GM12878 (cell line): ENCODE results near the gene MB21D2. TPM values are rescaled to one million over a fixed set of nuclear protein-coding genes. Genes with fewer than 3 reads are reported as not detected.

Source experiments
- FOS ChIP-seq: IDR thresholded peaks from 3 replicates; pipeline ENCODE4 v1.6.1; 2011; ENCODE audit warnings: borderline replicate concordance; ENCODE audit not compliant: insufficient read length; ENCODE audit errors: extremely low read depth
- POLR2A ChIP-seq: IDR thresholded peaks from 2 replicates; pipeline ENCODE4 v1.6.1; 2011; ENCODE audit warnings: low read depth, mild to moderate bottlenecking, low read length
- SMC3 ChIP-seq: IDR thresholded peaks from 2 replicates; pipeline ENCODE4 v1.6.1; 2011; ENCODE audit warnings: low read length, improper control_type of control experiment, borderline replicate concordance
- SPI1 ChIP-seq: IDR thresholded peaks from 2 replicates; pipeline ENCODE4 v1.6.1; 2011; ENCODE audit warnings: low read depth, mild to moderate bottlenecking, low read length, moderate library complexity, borderline replicate concordance; ENCODE audit not compliant: insufficient read depth
- ZNF384 ChIP-seq: IDR thresholded peaks from 2 replicates; pipeline ENCODE4 v1.6.1; 2012; ENCODE audit warnings: low read depth, mild to moderate bottlenecking, low read length, improper control_type of control experiment, borderline replicate concordance
- polyA plus RNA-seq, 11 experiments: library from polyadenylated mRNA; depleted of rRNA in 4 of 11; unstranded in 6 of 11; stranded (reverse) in 5 of 11; fragments of >200 nt; fragmentation: Nextera tagmentation in 4 of 11; fragmentation: Illumina TruSeq in 1 of 11; extraction: Ambion mirVana in 4 of 11; extraction: Trizol in 1 of 11; gene quantifications; 1 replicate in 1 of 11; 2 replicates in 10 of 11; pipeline versions ENCODE4 v1.2.1 to v1.2.3, GENCODE V29; 2011 to 2016; ENCODE audit warnings: inconsistent platforms in 2 of 11, missing spikeins in 2 of 11, low read depth in 1 of 11
- total RNA-seq, 4 experiments: library from RNA; depleted of rRNA in 3 of 4; stranded (reverse); fragments of >200 nt in 3 of 4; fragmentation: Illumina TruSeq in 1 of 4; extraction: Trizol in 1 of 4; gene quantifications; 2 replicates each; pipeline versions ENCODE4 v1.2.1 to v1.2.3, GENCODE V29; 2013 to 2021
- TF ChIP-seq, protein P1 (sequence below): fragments of 150-350 bp; IDR thresholded peaks from 2 replicates; pipeline ENCODE4 v1.6.1; 2016; ENCODE audit warnings: low read depth, low read length
- TF ChIP-seq, protein P2 (sequence below): fragments of 450-650 bp; IDR thresholded peaks from 2 replicates; pipeline ENCODE4 v1.6.1; 2016; ENCODE audit warnings: mild to moderate bottlenecking, moderate library complexity, borderline replicate concordance

The MB21D2 gene
- total and polyA plus RNA-seq, 10 of the 15 experiments (the other 5 are each of a cell fraction or from before 2014, with no cell fraction given): 7.9 to 21.2 (median 15.3) TPM

DNA sequence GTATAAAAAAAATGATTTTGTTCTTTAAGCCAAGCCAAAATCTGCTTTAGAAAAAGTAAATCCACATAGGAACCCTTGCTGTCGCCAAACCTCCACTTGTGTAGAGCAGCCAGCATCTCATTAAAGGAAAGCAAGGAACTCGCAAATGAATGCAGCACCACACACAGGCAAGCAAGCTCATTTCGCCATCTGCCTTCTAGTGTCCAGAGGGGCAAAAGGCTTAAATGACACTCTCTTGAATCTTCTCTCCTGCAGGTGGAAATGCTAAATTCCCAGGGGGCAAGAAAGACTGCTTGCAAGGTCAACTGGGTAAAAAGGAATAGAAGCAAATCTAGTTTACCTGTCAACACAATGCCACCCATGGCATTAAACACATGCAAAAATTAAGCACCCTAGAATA lies 2.4 kb downstream of the MB21D2 start (continued):
- TF ChIP-seq, protein P1, sequence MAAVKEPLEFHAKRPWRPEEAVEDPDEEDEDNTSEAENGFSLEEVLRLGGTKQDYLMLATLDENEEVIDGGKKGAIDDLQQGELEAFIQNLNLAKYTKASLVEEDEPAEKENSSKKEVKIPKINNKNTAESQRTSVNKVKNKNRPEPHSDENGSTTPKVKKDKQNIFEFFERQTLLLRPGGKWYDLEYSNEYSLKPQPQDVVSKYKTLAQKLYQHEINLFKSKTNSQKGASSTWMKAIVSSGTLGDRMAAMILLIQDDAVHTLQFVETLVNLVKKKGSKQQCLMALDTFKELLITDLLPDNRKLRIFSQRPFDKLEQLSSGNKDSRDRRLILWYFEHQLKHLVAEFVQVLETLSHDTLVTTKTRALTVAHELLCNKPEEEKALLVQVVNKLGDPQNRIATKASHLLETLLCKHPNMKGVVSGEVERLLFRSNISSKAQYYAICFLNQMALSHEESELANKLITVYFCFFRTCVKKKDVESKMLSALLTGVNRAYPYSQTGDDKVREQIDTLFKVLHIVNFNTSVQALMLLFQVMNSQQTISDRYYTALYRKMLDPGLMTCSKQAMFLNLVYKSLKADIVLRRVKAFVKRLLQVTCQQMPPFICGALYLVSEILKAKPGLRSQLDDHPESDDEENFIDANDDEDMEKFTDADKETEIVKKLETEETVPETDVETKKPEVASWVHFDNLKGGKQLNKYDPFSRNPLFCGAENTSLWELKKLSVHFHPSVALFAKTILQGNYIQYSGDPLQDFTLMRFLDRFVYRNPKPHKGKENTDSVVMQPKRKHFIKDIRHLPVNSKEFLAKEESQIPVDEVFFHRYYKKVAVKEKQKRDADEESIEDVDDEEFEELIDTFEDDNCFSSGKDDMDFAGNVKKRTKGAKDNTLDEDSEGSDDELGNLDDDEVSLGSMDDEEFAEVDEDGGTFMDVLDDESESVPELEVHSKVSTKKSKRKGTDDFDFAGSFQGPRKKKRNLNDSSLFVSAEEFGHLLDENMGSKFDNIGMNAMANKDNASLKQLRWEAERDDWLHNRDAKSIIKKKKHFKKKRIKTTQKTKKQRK: no peak
- TF ChIP-seq FOS (no peak), SMC3 (peak; percentile 56; the same call in 1 of the 2 replicates), POLR2A (no peak), ZNF384 (0 out of 2 replicates have a peak, but pooled peaks have one; percentile 11), SPI1 (no peak)
- TF ChIP-seq, protein P2, sequence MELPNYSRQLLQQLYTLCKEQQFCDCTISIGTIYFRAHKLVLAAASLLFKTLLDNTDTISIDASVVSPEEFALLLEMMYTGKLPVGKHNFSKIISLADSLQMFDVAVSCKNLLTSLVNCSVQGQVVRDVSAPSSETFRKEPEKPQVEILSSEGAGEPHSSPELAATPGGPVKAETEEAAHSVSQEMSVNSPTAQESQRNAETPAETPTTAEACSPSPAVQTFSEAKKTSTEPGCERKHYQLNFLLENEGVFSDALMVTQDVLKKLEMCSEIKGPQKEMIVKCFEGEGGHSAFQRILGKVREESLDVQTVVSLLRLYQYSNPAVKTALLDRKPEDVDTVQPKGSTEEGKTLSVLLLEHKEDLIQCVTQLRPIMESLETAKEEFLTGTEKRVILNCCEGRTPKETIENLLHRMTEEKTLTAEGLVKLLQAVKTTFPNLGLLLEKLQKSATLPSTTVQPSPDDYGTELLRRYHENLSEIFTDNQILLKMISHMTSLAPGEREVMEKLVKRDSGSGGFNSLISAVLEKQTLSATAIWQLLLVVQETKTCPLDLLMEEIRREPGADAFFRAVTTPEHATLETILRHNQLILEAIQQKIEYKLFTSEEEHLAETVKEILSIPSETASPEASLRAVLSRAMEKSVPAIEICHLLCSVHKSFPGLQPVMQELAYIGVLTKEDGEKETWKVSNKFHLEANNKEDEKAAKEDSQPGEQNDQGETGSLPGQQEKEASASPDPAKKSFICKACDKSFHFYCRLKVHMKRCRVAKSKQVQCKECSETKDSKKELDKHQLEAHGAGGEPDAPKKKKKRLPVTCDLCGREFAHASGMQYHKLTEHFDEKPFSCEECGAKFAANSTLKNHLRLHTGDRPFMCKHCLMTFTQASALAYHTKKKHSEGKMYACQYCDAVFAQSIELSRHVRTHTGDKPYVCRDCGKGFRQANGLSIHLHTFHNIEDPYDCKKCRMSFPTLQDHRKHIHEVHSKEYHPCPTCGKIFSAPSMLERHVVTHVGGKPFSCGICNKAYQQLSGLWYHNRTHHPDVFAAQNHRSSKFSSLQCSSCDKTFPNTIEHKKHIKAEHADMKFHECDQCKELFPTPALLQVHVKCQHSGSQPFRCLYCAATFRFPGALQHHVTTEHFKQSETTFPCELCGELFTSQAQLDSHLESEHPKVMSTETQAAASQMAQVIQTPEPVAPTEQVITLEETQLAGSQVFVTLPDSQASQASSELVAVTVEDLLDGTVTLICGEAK: no peak
